Small intestine (tissue), 7 donors: ENCODE results near the gene DDX3X. TPM values are rescaled to one million over a fixed set of nuclear protein-coding genes. Genes with fewer than 3 reads are reported as not detected.

Experiments
- DNase-seq, 2 donors: peaks; one replicate each; pipeline versions ENCODE4 v3.0.0 to v3.0.0-alpha.2; 2013
- FAIRE-seq: peaks from 2 replicates; lab custom pipeline; 2012; peaks lifted over from hg19 to GRCh38; lab: Jason Lieb, UNC
- H3K27ac ChIP-seq, 3 donors: one replicate each; pipeline ENCODE4 v1.5.1; 2013; ENCODE audit warnings: low read length in 2 of 3, mild to moderate bottlenecking in 2 of 3, control low read depth in 1 of 3, inconsistent platforms in 1 of 3, low read depth in 1 of 3, moderate library complexity in 1 of 3
- H3K27me3 ChIP-seq, 3 donors: one replicate each; pipeline ENCODE4 v1.6.1; 2013; ENCODE audit warnings: low read length in 3 of 3, inconsistent platforms in 1 of 3; ENCODE audit not compliant: control insufficient read depth in 3 of 3, insufficient read depth in 3 of 3
- H3K36me3 ChIP-seq, 3 donors: one replicate each; pipeline ENCODE4 v1.6.1; 2013; ENCODE audit warnings: low read length in 3 of 3, inconsistent platforms in 1 of 3, low read depth in 1 of 3, mild to moderate bottlenecking in 1 of 3, moderate library complexity in 1 of 3; ENCODE audit not compliant: control insufficient read depth in 3 of 3, insufficient read depth in 2 of 3
- H3K4me1 ChIP-seq, 3 donors: one replicate each; pipeline ENCODE4 v1.6.1; 2013; ENCODE audit warnings: low read length in 2 of 3, inconsistent platforms in 1 of 3, low read depth in 1 of 3, mild to moderate bottlenecking in 1 of 3, moderate library complexity in 1 of 3; ENCODE audit not compliant: control insufficient read depth in 3 of 3, insufficient read depth in 2 of 3
- H3K4me3 ChIP-seq, 3 donors: one replicate each; pipeline ENCODE4 v1.5.1; 2013; ENCODE audit warnings: low read length in 3 of 3, control low read depth in 1 of 3, inconsistent platforms in 1 of 3, low read depth in 1 of 3, mild to moderate bottlenecking in 1 of 3, moderate library complexity in 1 of 3
- H3K9me3 ChIP-seq, 2 donors: one replicate each; pipeline ENCODE4 v1.6.1; 2013; ENCODE audit warnings: low read depth in 1 of 2, low read length in 1 of 2; ENCODE audit not compliant: control insufficient read depth in 2 of 2, insufficient read depth in 1 of 2
- WGBS, 3 donors: extraction: QIAGEN DNeasy Blood & Tissue Kit; methylation state at CpG; one replicate each; pipeline ENCODE4 v1.1.7; 2013; 5-methylcytosine and 5-hydroxymethylcytosine counted together
- polyA plus RNA-seq, 4 donors: library from polyadenylated mRNA; stranded (reverse) in 3 of 4; unstranded in 1 of 4; fragments of 200-250 nt in 3 of 4; fragments of 120-200 nt in 1 of 4; gene quantifications; one replicate each; pipeline versions ENCODE4 v1.2.1 to v1.2.3, GENCODE V29; 2013
- donor health status: healthy with polysubstance abuse.
- donor health status: control.
- donor health status: control.
- donor health status: Bipolar disorder and iron deficiency.
- donor health status: healthy.

The DDX3X gene
- polyA plus RNA-seq, 4 donors = 72.5 to 177 (median 105) TPM

DNA sequence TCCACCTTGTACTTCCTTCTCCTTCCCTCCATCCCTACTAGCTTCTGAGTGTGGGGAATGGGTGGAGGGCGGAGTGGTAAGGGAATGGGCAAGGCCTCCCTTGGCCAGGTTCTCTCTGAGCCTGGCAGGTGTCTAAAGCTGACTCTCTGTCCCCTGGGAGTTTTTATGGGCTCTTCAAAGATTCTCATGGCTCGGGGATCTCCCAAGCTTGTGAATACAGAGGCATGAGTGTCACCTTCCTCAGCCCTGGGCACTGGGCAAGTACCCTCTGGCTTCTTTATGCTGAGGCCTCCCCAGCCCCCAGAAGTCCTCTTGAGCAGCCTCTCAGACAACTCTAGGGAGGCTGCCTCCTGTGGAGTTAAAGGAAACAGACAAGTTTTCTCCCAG, 32.5 kb upstream of the DDX3X start:
- no peaks in the 10 kb centered on the region for H3K4me1 ChIP-seq
- no peak for DNase-seq
- no peaks in the 10 kb centered on the region for H3K36me3 ChIP-seq
- no peak overlapping the region for H3K27ac ChIP-seq
- 69 to 79% (median 69%) methylated on average over 2 of the region's 2 CpGs for WGBS, 3 donors
- no peak for FAIRE-seq
- H3K9me3 ChIP-seq = no peaks in the 10 kb centered on the region
- no peak overlapping the region for H3K4me3 ChIP-seq
- no peaks in the 10 kb centered on the region for H3K27me3 ChIP-seq

DNA sequence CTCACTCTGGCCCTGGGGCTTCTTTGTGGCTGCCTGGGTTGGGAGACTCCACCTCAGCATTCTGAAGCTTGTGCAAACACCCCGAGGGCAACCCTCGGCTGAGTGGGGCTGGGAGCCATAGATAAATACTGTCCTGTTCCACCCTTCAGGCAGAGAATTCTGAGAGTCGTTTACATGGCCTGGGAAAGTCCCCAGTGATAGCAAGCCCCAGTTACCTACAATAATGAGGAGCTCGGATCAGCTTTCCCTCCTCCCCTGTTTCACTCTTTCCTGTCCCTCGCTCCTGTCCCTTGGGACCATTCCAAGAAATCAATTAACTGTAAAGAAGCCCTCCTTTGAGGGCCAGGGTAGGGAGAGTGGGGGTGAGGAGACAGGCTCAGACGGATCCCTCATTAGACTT, 31.6 kb upstream of the DDX3X start:
- FAIRE-seq = no peak
- no peak for DNase-seq
- no peaks in the 10 kb centered on the region for H3K36me3 ChIP-seq
- WGBS, 3 donors = 41 to 48% (median 48%) methylated on average over 6 of the region's 6 CpGs
- no peaks in the 10 kb centered on the region for H3K27me3 ChIP-seq
- H3K27ac ChIP-seq = no peak overlapping the region
- no peaks in the 10 kb centered on the region for H3K9me3 ChIP-seq
- no peak overlapping the region for H3K4me3 ChIP-seq
- no peaks in the 10 kb centered on the region for H3K4me1 ChIP-seq

DNA sequence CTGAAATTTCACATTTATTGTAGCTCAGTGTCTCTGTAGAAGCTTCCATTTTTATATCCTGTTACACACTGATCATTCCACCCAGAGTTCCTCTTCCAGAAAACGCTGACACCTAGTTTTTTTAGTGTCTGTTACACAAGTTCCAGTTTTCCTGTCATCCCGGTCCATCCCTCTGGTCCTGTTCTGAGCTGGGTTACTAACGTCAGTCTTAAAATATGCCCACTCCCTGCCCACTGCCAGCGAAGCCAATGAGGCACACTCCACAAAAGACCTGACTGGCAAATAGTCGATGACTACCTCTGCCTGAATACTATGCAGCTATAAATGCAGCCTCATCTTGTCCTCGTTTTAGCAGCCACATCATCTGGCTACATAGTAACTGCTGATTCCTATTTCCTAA, 30.9 kb upstream of the DDX3X start:
- Histone ChIP-seq H3K4me3 (no peak overlapping the region), H3K4me1 (no peaks in the 10 kb centered on the region), H3K36me3 (no peaks in the 10 kb centered on the region), H3K27ac (no peak overlapping the region), H3K27me3 (no peaks in the 10 kb centered on the region), H3K9me3 (no peaks in the 10 kb centered on the region)
- DNase-seq (no peak), FAIRE-seq (no peak)
- 82 to 85% (median 82%) methylated on average over 6 of the region's 6 CpGs for WGBS, 3 donors

DNA sequence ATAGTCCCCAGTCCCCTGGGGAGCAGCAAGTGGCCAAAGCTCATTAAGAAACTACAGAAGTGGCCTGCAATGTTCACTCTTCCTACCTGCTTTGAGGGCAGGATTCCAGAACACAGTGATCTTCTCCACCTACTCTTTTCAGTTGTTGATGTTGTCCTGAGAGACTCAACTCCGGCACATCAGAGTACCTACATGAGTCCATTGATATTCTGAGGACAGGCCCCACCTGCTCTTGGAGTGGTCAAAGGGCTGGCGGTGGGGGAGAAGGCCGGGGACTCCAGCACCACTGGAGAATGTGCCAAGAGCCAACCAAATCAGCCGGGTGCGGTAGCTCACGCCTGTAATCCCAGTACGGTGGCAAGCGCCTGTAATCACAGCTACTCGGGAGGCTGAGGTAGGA, 29.8 kb upstream of the DDX3X start:
- Histone ChIP-seq H3K4me1 (no peaks in the 10 kb centered on the region), H3K9me3 (no peaks in the 10 kb centered on the region), H3K4me3 (no peak overlapping the region), H3K27ac (no peak overlapping the region), H3K27me3 (no peaks in the 10 kb centered on the region), H3K36me3 (no peaks in the 10 kb centered on the region)
- WGBS, 3 donors = 88 to 91% (median 89%) methylated on average over 9 of the region's 9 CpGs
- FAIRE-seq (no peak), DNase-seq (no peak)

DNA sequence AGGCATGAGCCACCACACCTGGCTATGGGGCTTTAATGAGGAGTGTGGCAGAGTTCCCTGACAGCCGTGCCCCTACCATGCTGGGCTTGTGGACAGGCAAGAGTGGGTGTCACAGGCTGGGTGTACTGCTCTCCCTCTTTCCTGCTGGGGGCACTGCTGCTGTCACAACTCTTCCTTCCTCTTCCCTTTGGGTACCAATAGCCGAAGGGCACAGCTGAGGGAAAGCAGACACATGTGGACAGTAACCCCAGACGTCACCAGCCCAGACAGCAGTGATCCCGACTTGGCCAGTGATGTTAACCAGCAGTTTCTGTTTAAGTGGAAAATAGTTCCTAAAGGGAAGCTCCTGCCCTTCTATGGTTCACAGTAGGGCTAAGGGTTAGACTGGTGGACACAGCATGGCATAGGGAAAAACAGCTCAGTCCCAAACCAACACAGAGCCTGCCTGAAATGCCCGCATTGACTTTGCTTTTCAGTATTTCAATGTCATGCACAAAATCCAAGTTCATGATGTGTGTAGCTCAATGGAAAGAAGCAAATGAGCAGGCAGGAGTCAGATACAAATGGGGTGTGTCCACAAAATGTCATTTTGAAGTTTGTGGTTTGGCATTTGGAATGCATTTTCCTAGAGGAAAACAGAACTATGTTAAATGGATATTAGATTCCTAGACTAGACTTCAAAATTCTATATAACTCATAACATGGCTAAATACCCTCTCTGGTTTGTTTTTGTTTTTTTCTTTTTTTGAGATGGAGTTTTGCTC, 24.9 kb upstream of the DDX3X start:
- 64 to 70% (median 66%) methylated on average over 4 to 5 of the region's 5 CpGs for WGBS, 3 donors
- no peak for FAIRE-seq

DNA sequence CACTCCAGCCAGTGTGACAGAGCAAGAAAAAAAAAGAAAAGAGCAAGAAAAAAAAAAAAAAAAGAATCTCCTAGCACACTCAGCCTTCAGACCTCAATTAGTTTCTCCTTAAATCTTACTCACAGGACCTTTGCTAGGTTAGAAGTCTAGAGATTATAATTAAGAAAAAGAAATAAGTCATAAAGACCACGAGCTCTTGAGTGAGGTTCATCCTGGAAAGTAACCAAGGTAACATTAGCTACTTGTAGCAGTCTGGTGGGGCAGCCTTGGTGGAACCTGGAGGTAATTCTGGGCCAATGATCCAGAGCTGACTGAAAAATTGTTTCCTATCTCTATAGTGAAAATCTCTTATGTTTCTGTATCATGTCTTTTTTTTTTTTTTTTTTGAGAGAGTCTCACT, 21.2 kb upstream of the DDX3X start:
- WGBS, 3 donors = 68 to 84% (median 71%) methylated on average over 1 of the region's 1 CpG

More for the DNA sequence above, 24.9 kb upstream of the DDX3X start:
- Histone ChIP-seq H3K9me3 (no peaks in the 10 kb centered on the region), H3K27me3 (no peaks in the 10 kb centered on the region), H3K4me3 (no peak overlapping the region), H3K36me3 (no peaks in the 10 kb centered on the region), H3K27ac (no peak overlapping the region), H3K4me1 (no peaks in the 10 kb centered on the region)
- DNase-seq = no peak

DNA sequence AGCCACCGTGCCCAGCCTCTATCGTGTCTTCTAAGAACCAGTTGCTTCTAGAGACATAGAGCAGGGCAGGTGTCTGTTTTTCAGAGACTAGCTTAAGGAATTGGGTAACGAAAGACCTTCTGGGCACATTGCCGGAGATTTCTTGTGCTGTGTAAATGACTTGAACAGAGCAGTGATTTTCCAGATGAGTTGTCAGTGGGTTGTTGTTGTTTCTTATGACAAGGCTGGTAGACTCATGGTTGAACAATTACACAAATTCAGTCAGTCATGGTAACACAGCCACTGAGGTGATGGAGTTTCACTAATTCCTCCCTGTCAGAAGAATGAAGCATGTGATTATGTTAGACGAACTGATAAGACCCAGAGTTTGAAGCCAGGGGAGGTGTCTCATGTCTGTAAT, 20.5 kb upstream of the DDX3X start:
- Histone ChIP-seq H3K9me3 (no peaks in the 10 kb centered on the region), H3K4me3 (no peak overlapping the region), H3K4me1 (no peaks in the 10 kb centered on the region), H3K36me3 (no peaks in the 10 kb centered on the region), H3K27me3 (no peaks in the 10 kb centered on the region), H3K27ac (no peak overlapping the region)
- no peak for FAIRE-seq
- WGBS, 3 donors = 91 to 94% (median 93%) methylated on average over 5 of the region's 5 CpGs
- DNase-seq = no peak

More for the DNA sequence above, 21.2 kb upstream of the DDX3X start:
- DNase-seq (no peak), FAIRE-seq (no peak)
- Histone ChIP-seq H3K4me3 (no peak overlapping the region), H3K4me1 (no peaks in the 10 kb centered on the region), H3K27me3 (no peaks in the 10 kb centered on the region), H3K27ac (no peak overlapping the region), H3K36me3 (no peaks in the 10 kb centered on the region), H3K9me3 (no peaks in the 10 kb centered on the region)

DNA sequence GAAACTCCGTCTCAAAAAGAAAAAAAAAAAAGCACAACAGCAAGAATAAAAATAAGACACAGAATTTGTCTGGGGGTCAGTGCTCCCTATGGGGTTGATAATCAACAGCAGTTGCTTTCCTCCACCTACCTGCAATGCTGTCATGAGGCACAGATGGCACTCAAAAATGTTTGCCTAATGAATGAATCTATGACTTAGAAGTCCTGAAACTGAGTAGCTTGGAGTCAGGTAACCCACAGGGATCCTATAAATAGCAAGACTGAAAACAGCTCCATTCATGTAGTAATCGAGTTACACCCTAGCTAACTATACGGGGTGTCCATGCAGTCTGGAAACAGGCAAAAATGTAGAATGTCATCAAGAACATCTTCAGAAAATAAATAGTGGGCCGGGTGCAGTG, 19.8 kb upstream of the DDX3X start:
- 78 to 84% (median 82%) methylated on average over 4 of the region's 4 CpGs for WGBS, 3 donors
- Histone ChIP-seq H3K36me3 (no peaks in the 10 kb centered on the region), H3K4me3 (no peak overlapping the region), H3K4me1 (no peaks in the 10 kb centered on the region), H3K27ac (no peak overlapping the region), H3K9me3 (no peaks in the 10 kb centered on the region), H3K27me3 (no peaks in the 10 kb centered on the region)
- DNase-seq (no peak), FAIRE-seq (no peak)

DNA sequence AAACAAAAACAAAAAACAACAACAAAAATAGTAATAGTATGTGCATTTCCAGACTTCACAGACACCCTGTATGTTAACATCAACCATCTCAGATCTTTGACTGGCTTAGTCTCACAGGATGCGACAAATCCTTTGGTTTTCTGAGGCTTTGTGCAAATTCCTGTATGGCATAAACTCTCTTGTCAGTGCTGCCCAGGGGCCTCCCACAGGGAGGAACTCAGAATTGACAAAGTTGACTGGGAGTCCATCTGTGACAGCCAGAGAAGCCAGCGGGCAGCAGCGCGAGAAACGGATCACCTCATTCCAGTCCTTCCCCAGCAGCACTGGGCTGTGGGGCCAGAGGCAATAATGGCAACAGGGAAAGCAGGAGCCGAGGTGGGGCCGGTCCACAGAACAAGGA, 19.1 kb upstream of the DDX3X start:
- no peaks in the 10 kb centered on the region for H3K36me3 ChIP-seq
- H3K9me3 ChIP-seq = no peaks in the 10 kb centered on the region
- no peaks in the 10 kb centered on the region for H3K4me1 ChIP-seq
- DNase-seq = no peak
- WGBS, 3 donors = 81 to 95% (median 88%) methylated on average over 7 of the region's 7 CpGs
- H3K27me3 ChIP-seq = no peaks in the 10 kb centered on the region
- no peak for FAIRE-seq
- no peak overlapping the region for H3K27ac ChIP-seq
- no peak overlapping the region for H3K4me3 ChIP-seq
